K562 (cell line): ENCODE data around the gene ROR2. TPM values are rescaled to one million over a fixed set of nuclear protein-coding genes. Genes with fewer than 3 reads are reported as not detected.

Experiments used
- ATF1 ChIP-seq, 2 experiments: fragments of 450-650 bp in 1 of 2; IDR thresholded peaks; 2 replicates each; pipeline ENCODE4 v1.6.1; 2016; ENCODE audit warnings: missing compliant biosample characterization in 1 of 2, missing genetic modification characterization in 1 of 2
- ATF7 ChIP-seq: fragments of 450-650 bp; IDR thresholded peaks from 2 replicates; pipeline ENCODE4 v1.7.1; 2014; ENCODE audit warnings: mild to moderate bottlenecking, moderate library complexity
- CBFA2T2 ChIP-seq: fragments of 450-650 bp; conservative IDR thresholded peaks from 2 replicates; pipeline ENCODE4 v1.6.1; 2017; ENCODE audit warnings: mild to moderate bottlenecking
- CEBPG ChIP-seq, 3 experiments: fragments of 200-800 bp in 1 of 3; sonication (Bioruptor generic) in 1 of 3; sonication (generic) in 1 of 3; formaldehyde crosslinking in 1 of 3; IDR thresholded peaks in 2 of 3; conservative IDR thresholded peaks in 1 of 3; 2 replicates each; pipeline versions ENCODE4 v1.6.1 to v1.8.0; 2016 to 2022; ENCODE audit warnings: missing compliant biosample characterization in 2 of 3, missing genetic modification characterization in 2 of 3, mild to moderate bottlenecking in 1 of 3, missing genetic modification reagents in 1 of 3
- CHD1 ChIP-seq: fragments of 200-600 bp; sonication (generic); IDR thresholded peaks from one replicate; pipeline ENCODE4 v1.6.1; 2012; ENCODE audit warnings: mild to moderate bottlenecking, moderate library complexity, low read length, inconsistent platforms
- ETV1 ChIP-seq: fragments of 450-650 bp; conservative IDR thresholded peaks from 2 replicates; pipeline ENCODE4 v1.6.1; 2016; ENCODE audit warnings: missing genetic modification characterization, control low read depth, low read depth, missing compliant biosample characterization
- HDAC1 ChIP-seq, 2 experiments: fragments of 450-650 bp; IDR thresholded peaks; 2 replicates each; pipeline ENCODE4 v1.6.1; 2016 to 2017; ENCODE audit warnings: inconsistent platforms in 1 of 2, mild to moderate bottlenecking in 1 of 2, moderate library complexity in 1 of 2
- KAT8 ChIP-seq: fragments of 450-650 bp; IDR thresholded peaks from 2 replicates; pipeline ENCODE4 v1.6.1; 2016; ENCODE audit warnings: low read depth, mild to moderate bottlenecking
- MECOM ChIP-seq: fragments of 250-450 bp; sonication (Bioruptor Pico); IDR thresholded peaks from 2 replicates; pipeline ENCODE4 v1.8.0; 2022; ENCODE audit warnings: inconsistent platforms
- MEIS2 ChIP-seq: fragments of 450-650 bp; IDR thresholded peaks from 2 replicates; pipeline ENCODE4 v1.6.1; 2014; ENCODE audit warnings: mild to moderate bottlenecking; ENCODE audit not compliant: partially characterized antibody
- POLR2B ChIP-seq: fragments of 450-650 bp; IDR thresholded peaks from 2 replicates; pipeline ENCODE4 v1.6.1; 2018; ENCODE audit warnings: low read depth; ENCODE audit not compliant: partially characterized antibody
- RBFOX2 ChIP-seq: fragments of 200-400 bp; formaldehyde crosslinking; IDR thresholded peaks from 2 replicates; pipeline ENCODE4 v1.6.1; 2017; ENCODE audit warnings: low read depth, mild to moderate bottlenecking, low read length, moderate library complexity
- RBM25 ChIP-seq: fragments of 200-400 bp; formaldehyde crosslinking; IDR thresholded peaks from 2 replicates; pipeline ENCODE4 v1.6.1; 2018; ENCODE audit warnings: low read length, low read depth, moderate library complexity; ENCODE audit not compliant: severe bottlenecking
- RBM39 ChIP-seq: fragments of 200-400 bp; formaldehyde crosslinking; optimal IDR thresholded peaks from 2 replicates; pipeline ENCODE3; 2018; ENCODE audit warnings: low read depth, low read length
- RCOR1 ChIP-seq, 2 experiments: IDR thresholded peaks; 2 replicates each; pipeline ENCODE4 v1.6.1; 2012; ENCODE audit warnings: low read depth in 2 of 2, low read length in 2 of 2, borderline replicate concordance in 1 of 2, improper control_type of control experiment in 1 of 2
- TAL1 ChIP-seq: fragments of 450-650 bp; IDR thresholded peaks from 2 replicates; pipeline ENCODE4 v1.6.1; 2016; ENCODE audit warnings: mild to moderate bottlenecking
- TBP ChIP-seq: optimal IDR thresholded peaks from 2 replicates; pipeline ENCODE3; 2011; ENCODE audit warnings: low read depth, low read length, improper control_type of control experiment
- ZBTB8A ChIP-seq: fragments of 450-650 bp; IDR thresholded peaks from 2 replicates; pipeline ENCODE4 v1.6.1; 2018; ENCODE audit warnings: mild to moderate bottlenecking, moderate library complexity; ENCODE audit not compliant: partially characterized antibody
- ZNF57 ChIP-seq: fragments of 450-650 bp; formaldehyde crosslinking; IDR thresholded peaks from 2 replicates; pipeline ENCODE4 v1.4.0; 2020; ENCODE audit warnings: mild to moderate bottlenecking, moderate library complexity
- polyA plus RNA-seq, 8 experiments: library from polyadenylated mRNA; depleted of rRNA in 4 of 8; stranded (reverse) in 5 of 8; unstranded in 3 of 8; fragments of >200 nt; fragmentation: Nextera tagmentation in 2 of 8; fragmentation: Illumina TruSeq in 1 of 8; extraction: Ambion mirVana in 2 of 8; extraction: Trizol in 1 of 8; gene quantifications; 2 replicates each; pipeline versions ENCODE4 v1.2.1 to v1.2.3, GENCODE V29; 2011 to 2014; ENCODE audit warnings: inconsistent platforms in 1 of 8, missing spikeins in 1 of 8
- total RNA-seq, 7 experiments: library from RNA; depleted of rRNA in 6 of 7; stranded (reverse); fragments of >200 nt in 6 of 7; fragmentation: Illumina TruSeq in 2 of 7; extraction: Trizol in 2 of 7; gene quantifications; 2 replicates each; pipeline versions ENCODE4 v1.2.1 to v1.2.3, GENCODE V29; 2011 to 2021; ENCODE audit warnings: low replicate concordance in 1 of 7
- TF ChIP-seq, protein P1 (sequence below), 2 experiments: fragments of 450-650 bp in 1 of 2; sonication (generic) in 1 of 2; formaldehyde crosslinking in 1 of 2; IDR thresholded peaks in 1 of 2; conservative IDR thresholded peaks in 1 of 2; 2 replicates each; pipeline versions ENCODE4 v1.6.1 to v1.8.1; 2016 to 2023; ENCODE audit warnings: mild to moderate bottlenecking in 2 of 2, moderate library complexity in 2 of 2, inconsistent platforms in 1 of 2, missing genetic modification reagents in 1 of 2
- TF ChIP-seq, protein P2 (sequence below): sonication (generic); formaldehyde crosslinking; IDR thresholded peaks from 2 replicates; pipeline ENCODE4 v1.8.0; 2022; ENCODE audit warnings: missing genetic modification reagents, mild to moderate bottlenecking, borderline replicate concordance
- TF ChIP-seq, protein P3 (sequence below): sonication (generic); formaldehyde crosslinking; IDR thresholded peaks from 2 replicates; pipeline ENCODE4 v1.8.0; 2022; ENCODE audit warnings: mild to moderate bottlenecking, low read depth, missing genetic modification reagents

The ROR2 gene
- total and polyA plus RNA-seq, 9 of the 15 experiments (the other 6 are each of a cell fraction or from before 2014, with no cell fraction given): 5.6 to 33.8 (median 15.3) TPM

DNA sequence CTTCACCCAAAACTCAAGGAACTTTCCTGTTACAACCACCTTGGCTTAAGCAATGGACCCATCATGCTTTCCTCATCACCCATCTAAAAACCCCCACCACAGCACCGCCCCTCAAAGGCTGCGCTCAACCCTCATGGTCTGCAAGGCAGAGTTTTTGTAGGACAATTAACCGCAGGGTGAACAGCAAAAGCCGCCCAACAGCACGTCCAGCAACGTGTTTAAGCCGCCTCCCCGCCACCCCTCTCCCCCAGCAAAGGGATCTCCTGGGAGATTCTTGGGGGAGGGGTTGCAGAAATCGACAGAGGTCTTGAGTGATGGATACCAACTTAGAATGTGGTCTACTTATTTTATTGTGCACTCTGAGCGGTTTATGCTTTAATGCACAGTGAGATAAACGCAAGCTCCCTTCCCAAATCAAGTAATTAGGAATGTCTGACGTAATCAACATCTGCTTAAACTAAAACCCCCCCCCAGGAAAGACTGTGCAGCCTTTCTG is 1.9 kb downstream of the ROR2 start (continued):
- TF ChIP-seq, protein P1, sequence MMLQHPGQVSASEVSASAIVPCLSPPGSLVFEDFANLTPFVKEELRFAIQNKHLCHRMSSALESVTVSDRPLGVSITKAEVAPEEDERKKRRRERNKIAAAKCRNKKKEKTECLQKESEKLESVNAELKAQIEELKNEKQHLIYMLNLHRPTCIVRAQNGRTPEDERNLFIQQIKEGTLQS (IDR thresholded peaks at IDR 0.05): peak; percentile 76
- TF ChIP-seq, protein P1 (CRISPR knock-in tag; conservative IDR thresholded peaks at IDR 0.05): no peak
- TF ChIP-seq RBM25: no peak
- TF ChIP-seq CHD1: no peak
- TF ChIP-seq, protein P2, sequence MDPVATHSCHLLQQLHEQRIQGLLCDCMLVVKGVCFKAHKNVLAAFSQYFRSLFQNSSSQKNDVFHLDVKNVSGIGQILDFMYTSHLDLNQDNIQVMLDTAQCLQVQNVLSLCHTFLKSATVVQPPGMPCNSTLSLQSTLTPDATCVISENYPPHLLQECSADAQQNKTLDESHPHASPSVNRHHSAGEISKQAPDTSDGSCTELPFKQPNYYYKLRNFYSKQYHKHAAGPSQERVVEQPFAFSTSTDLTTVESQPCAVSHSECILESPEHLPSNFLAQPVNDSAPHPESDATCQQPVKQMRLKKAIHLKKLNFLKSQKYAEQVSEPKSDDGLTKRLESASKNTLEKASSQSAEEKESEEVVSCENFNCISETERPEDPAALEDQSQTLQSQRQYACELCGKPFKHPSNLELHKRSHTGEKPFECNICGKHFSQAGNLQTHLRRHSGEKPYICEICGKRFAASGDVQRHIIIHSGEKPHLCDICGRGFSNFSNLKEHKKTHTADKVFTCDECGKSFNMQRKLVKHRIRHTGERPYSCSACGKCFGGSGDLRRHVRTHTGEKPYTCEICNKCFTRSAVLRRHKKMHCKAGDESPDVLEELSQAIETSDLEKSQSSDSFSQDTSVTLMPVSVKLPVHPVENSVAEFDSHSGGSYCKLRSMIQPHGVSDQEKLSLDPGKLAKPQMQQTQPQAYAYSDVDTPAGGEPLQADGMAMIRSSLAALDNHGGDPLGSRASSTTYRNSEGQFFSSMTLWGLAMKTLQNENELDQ (CRISPR knock-in tag): no peak
- no peak for TF ChIP-seq MECOM
- TF ChIP-seq, protein P3, sequence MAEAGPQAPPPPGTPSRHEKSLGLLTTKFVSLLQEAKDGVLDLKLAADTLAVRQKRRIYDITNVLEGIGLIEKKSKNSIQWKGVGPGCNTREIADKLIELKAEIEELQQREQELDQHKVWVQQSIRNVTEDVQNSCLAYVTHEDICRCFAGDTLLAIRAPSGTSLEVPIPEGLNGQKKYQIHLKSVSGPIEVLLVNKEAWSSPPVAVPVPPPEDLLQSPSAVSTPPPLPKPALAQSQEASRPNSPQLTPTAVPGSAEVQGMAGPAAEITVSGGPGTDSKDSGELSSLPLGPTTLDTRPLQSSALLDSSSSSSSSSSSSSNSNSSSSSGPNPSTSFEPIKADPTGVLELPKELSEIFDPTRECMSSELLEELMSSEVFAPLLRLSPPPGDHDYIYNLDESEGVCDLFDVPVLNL (CRISPR knock-in tag): no peak
- TF ChIP-seq HDAC1 (IDR thresholded peaks at IDR 0.05): peak in 1 of 2 experiments; percentile 19; a peak in 1 of 4 replicates
- no peak for TF ChIP-seq ATF1 (CRISPR knock-in tag; IDR thresholded peaks at IDR 0.05)
- peak; percentile 68 for TF ChIP-seq ATF1 (tag; IDR thresholded peaks at IDR 0.05)
- no peak for TF ChIP-seq ETV1 (tag)
- no peak for TF ChIP-seq RBFOX2
- TF ChIP-seq ATF7: peak; percentile 66; the same call in 1 of the 2 replicates
- no peak for TF ChIP-seq RBM39
- peak; percentile 16 for TF ChIP-seq MEIS2
- 0 out of 4 replicates have a peak, but pooled peaks of 1 of the 2 experiments have one; percentile 26 for TF ChIP-seq RCOR1 (IDR thresholded peaks at IDR 0.05; ENCODE audit: borderline replicate concordance in 1 of 2, low read depth in 2 of 2, low read length in 2 of 2)
- no peak for TF ChIP-seq ZNF57 (CRISPR knock-in tag)
- no peak for TF ChIP-seq ZBTB8A
- no peak for TF ChIP-seq TAL1
- no peak for TF ChIP-seq CEBPG (CRISPR knock-in tag; IDR thresholded peaks at IDR 0.05)
- peak in 1 of 2 experiments; percentile 15; a peak in 1 of 4 replicates for TF ChIP-seq CEBPG (tag; conservative IDR thresholded peaks at IDR 0.05 in 1 of 2, IDR thresholded peaks at IDR 0.05 in 1 of 2)
- TF ChIP-seq POLR2B: no peak
- TF ChIP-seq KAT8: no peak
- no peak for TF ChIP-seq CBFA2T2
- TF ChIP-seq TBP: peak; percentile 22
